GM18873 (cell line): Measurements from ENCODE around the gene TMEM107.

Experiments
- ATAC-seq: cut with Tn5 transposase; IDR thresholded peaks from one replicate; pipeline ENCODE4 v1.9.1; 2021; ENCODE audit warnings: mild to moderate bottlenecking, moderate library complexity, moderate number of reproducible peaks; ENCODE audit not compliant: unreplicated experiment, low FRiP score

Gene TMEM107

GRCh38 chr17:8151641-8152111 is 24.5 kb downstream of the TMEM107 start:
- ATAC-seq: no peak

DNA sequence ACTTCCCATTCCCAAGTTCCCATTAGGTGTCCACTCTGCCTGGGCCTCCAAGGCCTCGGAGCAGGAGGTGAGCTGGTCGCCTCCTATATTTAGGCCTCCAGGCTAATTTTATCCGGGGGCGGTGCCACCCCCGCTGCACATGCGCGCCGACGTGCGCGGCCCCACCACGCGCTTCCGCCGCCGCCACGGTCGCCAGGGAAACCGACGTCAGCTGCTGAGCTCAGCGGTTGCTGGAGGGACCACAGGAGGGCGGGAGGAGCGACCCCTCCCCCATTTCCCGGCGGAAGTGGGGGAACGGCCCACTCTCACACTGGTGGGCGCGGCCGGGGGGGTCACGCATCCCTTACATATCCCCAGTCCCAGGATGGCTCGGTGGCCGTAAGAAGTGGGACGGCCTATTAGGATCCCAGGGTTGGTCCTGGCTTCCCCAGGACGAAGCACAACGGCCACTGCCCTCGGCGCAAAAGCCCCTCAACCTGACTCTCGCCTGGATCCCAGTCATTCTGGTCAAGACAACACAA is 25.0 kb downstream of the TMEM107 start:
- no peak for ATAC-seq

GRCh38 chr17:8150194-8151119 is 25.7 kb downstream of the TMEM107 start:
- no peak for ATAC-seq

DNA sequence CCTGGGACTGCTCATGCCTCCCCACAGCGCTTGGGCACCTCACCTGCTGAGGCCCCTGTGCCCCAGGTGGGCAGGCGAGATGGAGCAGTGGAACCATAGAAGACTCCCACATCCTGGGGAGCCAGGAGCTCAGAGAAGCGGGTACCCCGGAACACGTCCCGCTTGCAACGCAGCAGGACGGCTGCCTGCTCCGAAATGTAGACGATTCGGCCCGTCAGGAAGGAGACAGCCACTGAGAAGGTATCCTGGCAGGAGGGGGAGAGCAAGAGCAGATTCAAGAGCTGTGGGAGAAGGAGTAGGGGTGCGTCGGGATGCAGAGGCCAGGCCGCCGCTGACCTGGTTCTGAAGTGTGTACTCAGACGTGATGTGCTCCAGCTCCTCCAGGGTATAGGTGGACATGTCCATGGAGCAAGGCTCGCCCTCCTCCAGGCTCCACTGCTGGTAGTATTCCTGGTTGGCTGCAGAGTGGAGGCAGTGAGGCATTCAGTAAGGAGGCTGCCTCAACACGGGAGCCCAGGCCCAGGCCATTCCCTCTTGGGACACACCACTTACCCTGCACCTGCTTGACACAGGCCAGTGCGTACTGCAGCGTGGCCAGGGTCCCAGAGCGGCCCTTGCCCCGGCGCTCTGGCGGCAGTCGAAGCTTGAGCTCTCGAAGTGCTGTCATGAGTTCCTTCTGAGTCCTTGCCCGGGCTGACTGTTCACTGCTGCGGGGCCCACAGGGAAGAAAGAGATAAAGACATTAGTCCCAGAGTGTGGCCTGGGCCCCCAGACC is 26.6 kb downstream of the TMEM107 start:
- ATAC-seq: no peak

DNA sequence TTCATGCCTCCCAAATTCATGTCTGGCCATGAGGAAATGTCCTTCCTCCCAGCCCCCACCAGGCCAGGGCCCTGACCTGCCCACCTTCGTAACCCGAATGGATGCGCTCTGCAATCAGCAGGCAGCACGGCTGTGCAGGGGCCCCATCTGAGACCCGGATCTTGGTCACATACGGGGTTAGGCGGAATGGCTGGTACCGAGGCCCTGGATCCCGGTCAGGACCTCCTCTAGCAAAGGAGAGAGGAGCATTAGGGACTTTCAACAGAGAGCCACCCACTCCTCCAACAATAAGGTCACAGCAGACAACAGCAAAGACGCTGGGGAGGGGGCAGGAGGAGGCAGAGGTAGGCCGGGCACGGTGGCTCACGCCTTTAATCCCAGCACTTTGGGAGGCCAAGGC is 27.6 kb downstream of the TMEM107 start:
- ATAC-seq: no peak

DNA sequence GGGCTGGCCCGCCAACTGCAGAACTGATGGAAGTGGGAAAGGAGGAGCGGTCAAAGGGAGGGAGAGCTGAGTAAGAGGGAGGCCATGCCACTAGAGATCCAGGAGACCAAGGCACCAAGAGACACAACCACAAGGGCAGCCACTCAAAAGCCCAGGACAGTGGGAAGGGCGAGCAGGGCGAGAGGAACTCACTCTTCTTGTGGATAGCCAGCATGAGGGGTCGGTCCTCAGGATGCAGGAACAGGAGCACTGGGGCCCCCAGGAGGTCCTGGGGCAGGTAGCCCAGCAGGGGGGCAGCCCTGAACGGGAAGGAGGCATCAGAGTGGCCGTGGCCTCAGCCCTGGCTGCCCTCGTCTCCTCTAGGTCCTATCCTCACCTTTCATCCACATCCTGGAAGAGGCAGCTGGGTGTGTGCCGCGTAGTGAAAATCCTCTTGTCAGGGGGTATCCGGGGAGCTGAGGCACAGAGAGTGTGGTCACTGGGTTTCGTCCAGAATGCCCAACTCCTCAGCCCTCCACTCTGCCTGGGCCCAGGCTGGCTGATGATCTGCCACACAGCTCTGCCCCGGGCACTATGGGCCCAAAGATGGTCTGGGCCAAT is 28.3 kb downstream of the TMEM107 start:
- ATAC-seq: no peak

- ATAC-seq: no peak
These were observed 28.9 kb downstream of the TMEM107 start for GRCh38 chr17:8147141-8147804.

GRCh38 chr17:8146381-8147140 is 29.6 kb downstream of the TMEM107 start:
- ATAC-seq: no peak

GRCh38 chr17:8145811-8146210 is 30.4 kb downstream of the TMEM107 start:
- ATAC-seq: no peak

DNA sequence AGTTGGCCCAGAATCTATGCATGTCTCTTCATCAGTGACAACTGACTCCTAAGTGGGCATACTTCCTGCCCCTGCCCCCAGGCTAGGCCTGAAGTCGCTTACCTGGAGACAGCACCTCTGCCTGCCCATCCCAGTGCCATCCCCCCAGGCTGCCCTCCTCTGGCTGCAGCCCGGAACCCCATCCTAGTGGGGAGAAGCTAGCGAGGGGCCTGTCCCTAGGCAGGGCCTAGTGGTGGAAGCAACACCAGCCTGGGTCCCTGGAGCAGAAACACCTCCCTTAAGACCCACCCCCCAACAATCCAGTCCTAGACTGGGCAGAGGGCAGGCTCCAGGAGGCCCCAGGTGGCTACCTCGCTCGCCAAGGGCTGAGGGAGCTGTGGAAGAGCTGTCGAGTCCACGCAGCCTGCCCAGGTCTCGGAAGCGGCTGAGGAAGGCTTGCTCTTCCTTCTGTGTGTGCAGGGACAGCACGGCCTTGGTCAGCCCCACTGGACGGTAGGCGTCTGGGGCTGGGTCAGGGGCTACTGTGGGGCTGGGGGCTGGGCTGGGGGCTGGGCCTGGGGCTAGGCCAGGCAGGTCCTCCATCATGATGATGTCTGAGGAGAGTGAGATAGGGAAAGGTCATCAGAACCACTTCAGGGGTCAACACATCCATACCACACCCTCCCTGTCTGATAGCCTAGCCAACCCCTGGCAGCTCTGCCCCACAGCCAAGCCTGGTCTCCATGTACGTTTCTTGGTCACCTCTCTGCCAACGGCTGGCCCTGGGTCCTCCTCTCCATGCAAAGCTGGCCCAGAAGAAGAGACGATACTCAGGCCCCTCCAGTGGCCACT is 31.6 kb downstream of the TMEM107 start:
- ATAC-seq: no peak

GRCh38 chr17:8143581-8144400 is 32.4 kb downstream of the TMEM107 start:
- ATAC-seq: no peak

DNA sequence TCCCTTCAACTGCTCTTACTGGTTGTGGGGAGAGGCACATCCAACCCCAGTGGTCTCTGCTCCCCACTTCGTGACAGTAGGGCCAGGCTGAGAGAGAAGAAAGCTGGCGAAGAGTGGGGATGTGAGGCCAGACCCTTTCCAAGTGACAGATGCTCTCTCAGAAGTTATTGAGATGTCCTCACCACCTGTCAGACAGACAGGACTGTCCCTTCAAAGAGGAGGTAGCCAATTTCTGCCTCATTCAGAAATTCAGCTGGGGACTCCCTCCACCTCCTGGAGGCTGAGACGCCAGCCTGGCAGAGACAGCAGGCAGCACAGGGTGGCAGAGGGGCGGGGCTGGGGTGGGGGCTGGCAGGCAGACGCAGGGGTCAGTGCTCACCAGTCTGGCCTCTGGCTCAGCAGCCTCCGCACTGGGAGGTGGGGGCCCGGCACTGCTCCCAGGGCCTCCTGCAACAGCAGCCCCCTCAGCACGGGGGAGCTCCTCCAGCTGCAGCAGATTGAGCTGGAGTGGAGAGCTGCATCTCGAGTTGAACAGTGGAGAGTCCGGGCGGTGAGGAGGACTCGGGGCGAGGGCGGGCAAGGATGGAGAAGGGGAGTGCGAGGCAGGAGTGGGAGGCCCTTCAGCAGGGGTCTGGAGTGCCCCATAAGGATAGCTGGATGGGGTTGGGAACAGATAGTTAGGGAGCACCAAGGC is 33.1 kb downstream of the TMEM107 start:
- ATAC-seq: no peak

GRCh38 chr17:8142158-8142886 is 33.9 kb downstream of the TMEM107 start:
- ATAC-seq: no peak

- ATAC-seq: no peak
These were observed 34.4 kb downstream of the TMEM107 start for GRCh38 chr17:8141741-8142140.

- no peak for ATAC-seq
These were observed 35.1 kb downstream of the TMEM107 start for GRCh38 chr17:8141045-8141444.
